GM21515 (cell line): ENCODE results near the gene AP5B1.
A peak's percentile ranks its signal among the peaks of the same experiment; 100 is the strongest.

Source experiments
- ATAC-seq: cut with Tn5 transposase; IDR thresholded peaks from one replicate; pipeline ENCODE4 v1.9.1; 2021; ENCODE audit not compliant: unreplicated experiment

The AP5B1 gene

GRCh38 chr11:65786008-65786785 is 5.4 kb upstream of the AP5B1 start:
- ATAC-seq = no peak

GRCh38 chr11:65785319-65786007 is 4.7 kb upstream of the AP5B1 start:
- no peak for ATAC-seq

GRCh38 chr11:65782816-65783228 is 2.0 kb upstream of the AP5B1 start:
- no peak for ATAC-seq

GRCh38 chr11:65781962-65782815 is 1.4 kb upstream of the AP5B1 start:
- ATAC-seq = no peak

- ATAC-seq = peak; percentile 37
Observed at GRCh38 chr11:65781152-65781961, 581 bp upstream of the AP5B1 start.

- peak; percentile 45 for ATAC-seq
Observed at GRCh38 chr11:65779919-65780769, 632 bp downstream of the AP5B1 start.

GRCh38 chr11:65779669-65779918 is 1.2 kb downstream of the AP5B1 start:
- no peak for ATAC-seq

GRCh38 chr11:65778901-65779668 is 1.7 kb downstream of the AP5B1 start:
- no peak for ATAC-seq

GRCh38 chr11:65778431-65778900 is 2.3 kb downstream of the AP5B1 start:
- no peak for ATAC-seq

GRCh38 chr11:65777821-65778361 is 2.9 kb downstream of the AP5B1 start:
- no peak for ATAC-seq

GRCh38 chr11:65777241-65777640 is 3.5 kb downstream of the AP5B1 start:
- no peak for ATAC-seq

GRCh38 chr11:65776710-65777141 is 4.0 kb downstream of the AP5B1 start:
- no peak for ATAC-seq

- ATAC-seq = no peak
Observed at GRCh38 chr11:65776196-65776595, 4.6 kb downstream of the AP5B1 start.

- ATAC-seq = no peak
Observed at GRCh38 chr11:65774525-65775306, 6.1 kb downstream of the AP5B1 start.

GRCh38 chr11:65773784-65774411 is 6.9 kb downstream of the AP5B1 start:
- ATAC-seq = no peak

- ATAC-seq = no peak
Observed at GRCh38 chr11:65771589-65772112, 9.1 kb downstream of the AP5B1 start.

- no peak for ATAC-seq
Observed at GRCh38 chr11:65770951-65771567, 9.7 kb downstream of the AP5B1 start.
